Prostate gland (tissue), 2 donors: ENCODE data around the gene TMSB10.

Experiments
- CTCF ChIP-seq, 4 experiments: fragments of 200-600 bp in 2 of 4; fragments of 450-650 bp in 2 of 4; sonication (generic) in 2 of 4; IDR thresholded peaks; 1 replicate in 3 of 4; 2 replicates in 1 of 4; pipeline ENCODE4 v1.5.1; 2016 to 2019; ENCODE audit warnings: antibody characterized with exemption in 4 of 4, mild to moderate bottlenecking in 2 of 4, moderate library complexity in 2 of 4
- POLR2A ChIP-seq: fragments of 450-650 bp; IDR thresholded peaks from one replicate; pipeline ENCODE4 v1.6.1; 2016; ENCODE audit warnings: antibody characterized with exemption, mild to moderate bottlenecking
- POLR2AphosphoS5 ChIP-seq: sonication (generic); formaldehyde crosslinking; IDR thresholded peaks from one replicate; pipeline ENCODE4 v1.6.1; 2017; ENCODE audit warnings: antibody characterized with exemption

DNA sequence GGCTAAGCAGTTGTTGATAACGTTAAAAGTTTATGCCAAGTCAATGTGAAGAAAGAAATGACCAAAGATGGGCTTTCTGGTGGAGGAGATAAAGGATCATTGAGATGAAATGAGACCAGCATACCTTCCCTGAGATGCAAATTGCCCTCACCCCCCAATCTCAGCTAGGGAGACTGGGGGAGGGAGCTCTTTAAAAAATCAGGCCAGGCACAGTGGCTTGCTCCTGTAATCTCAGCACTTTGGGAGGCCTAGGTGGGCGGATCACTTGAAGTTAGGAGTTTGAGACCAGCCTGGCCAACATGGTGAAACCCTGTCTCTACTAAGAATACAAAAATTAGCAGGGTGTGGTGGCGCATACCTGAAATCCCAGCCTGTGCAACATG, 34.6 kb downstream of the TMSB10 start:
- TF ChIP-seq CTCF (IDR thresholded peaks at IDR 0.05) (no peak), POLR2AphosphoS5 (no peak), POLR2A (no peak)
